CD4-positive, alpha-beta T cell (primary cell): ENCODE results near the gene SUGP1. TPM values are rescaled to one million over a fixed set of nuclear protein-coding genes. Genes with fewer than 3 reads are reported as not detected.

ENCODE experiments used
- ATAC-seq: fragments of 200-7000 bp; cut with Tn5 transposase; one replicate; pipeline ENCODE4 v1.10.0; 2022; ENCODE audit warnings: mild to moderate bottlenecking; ENCODE audit not compliant: poor library complexity
- CTCF ChIA-PET: fragments of 350-600 bp; sonication (Branson Sonifier 250); formaldehyde crosslinking; loops from one replicate; lab custom pipeline; 2021; ENCODE audit warnings: antibody characterized with exemption, inconsistent platforms; lab: Charles Lee
- POLR2A ChIA-PET: fragments of 350-600 bp; sonication (Branson Sonifier 250); formaldehyde crosslinking; loops from one replicate; lab custom pipeline; 2021; ENCODE audit warnings: antibody characterized with exemption, inconsistent platforms; lab: Charles Lee
- DNase-seq, 14 experiments: peaks; one replicate each; pipeline ENCODE4 v3.0.0-alpha.2; 2013 to 2020; ENCODE audit warnings: mixed read lengths in 2 of 14
- H3K27ac ChIP-seq, 2 donors: one replicate each; pipeline versions ENCODE4 v1.5.1 to v1.7.0; 2013; ENCODE audit warnings: low read length in 2 of 2, low read depth in 1 of 2, mild to moderate bottlenecking in 1 of 2
- H3K27me3 ChIP-seq, 2 experiments: 1 replicate in 1 of 2; 2 replicates in 1 of 2; pipeline versions ENCODE4 v1.6.1 to v1.7.0; 2013; ENCODE audit warnings: low read length in 2 of 2, control low read depth in 1 of 2, mild to moderate bottlenecking in 1 of 2, moderate library complexity in 1 of 2; ENCODE audit not compliant: insufficient read depth in 2 of 2, control insufficient read depth in 1 of 2
- H3K36me3 ChIP-seq: one replicate; pipeline ENCODE4 v1.6.1; 2013; ENCODE audit warnings: low read length, control low read depth; ENCODE audit not compliant: insufficient read depth
- H3K4me1 ChIP-seq: one replicate; pipeline ENCODE4 v1.6.1; 2013; ENCODE audit warnings: low read length, control low read depth; ENCODE audit not compliant: insufficient read depth
- H3K4me3 ChIP-seq: one replicate; pipeline ENCODE4 v1.5.1; 2013; ENCODE audit warnings: mild to moderate bottlenecking, low read length, moderate library complexity
- H3K9me3 ChIP-seq, 2 experiments: 1 replicate in 1 of 2; 2 replicates in 1 of 2; pipeline versions ENCODE4 v1.6.1 to v1.7.0; 2013; ENCODE audit warnings: low read length in 2 of 2, mild to moderate bottlenecking in 2 of 2, control low read depth in 1 of 2, moderate library complexity in 1 of 2; ENCODE audit not compliant: control insufficient read depth in 1 of 2, insufficient read depth in 1 of 2
- H3K27ac Mint-ChIP-seq: one replicate; pipeline ENCODE4 v1.8.0; 2020; ENCODE audit warnings: mixed read lengths
- H3K27me3 Mint-ChIP-seq: one replicate; pipeline ENCODE4 v1.8.0; 2021; ENCODE audit warnings: mixed read lengths
- H3K36me3 Mint-ChIP-seq: one replicate; pipeline ENCODE4 v1.8.0; 2021; ENCODE audit warnings: low read depth, mixed read lengths
- H3K4me1 Mint-ChIP-seq: one replicate; pipeline ENCODE4 v1.8.0; 2021; ENCODE audit warnings: low read depth, mixed read lengths
- H3K4me3 Mint-ChIP-seq: one replicate; pipeline ENCODE4 v1.8.0; 2020; ENCODE audit warnings: mild to moderate bottlenecking, mixed read lengths
- H3K9me3 Mint-ChIP-seq: one replicate; pipeline ENCODE4 v1.8.0; 2020; ENCODE audit warnings: mixed read lengths
- CTCF ChIP-seq: fragments of 200-600 bp; IDR thresholded peaks from one replicate; pipeline ENCODE4 v1.8.0; 2022; ENCODE audit warnings: antibody characterized with exemption, mild to moderate bottlenecking
- intact Hi-C, 2 experiments: fragments of 100-400 bp; cut with DNase I in 1 of 2; cut with micrococcal nuclease in 1 of 2; formaldehyde crosslinking; loops; one replicate each; pipeline versions ENCODE4 v1.15.1 to v1.9.0; 2023 to 2025; cut with DNase I, micrococcal nuclease
- total RNA-seq, 174 experiments: library from RNA in 2 of 174; stranded (reverse) in 2 of 174; gene quantifications; one replicate each; pipeline ENCODE4 v1.2.3 and lab custom pipeline; 2021 to 2026

SUGP1 gene
- total RNA-seq, 2 experiments from 2014 or later, result 49.7 to 56.0 TPM

GRCh38 chr19:19305696-19306095, 14.6 kb downstream of the SUGP1 start:
- H3K36me3 ChIP-seq, result peaks cover 93% of the 10 kb centered on the region
- no peaks in the 10 kb centered on the region for H3K9me3 Mint-ChIP-seq
- H3K27ac Mint-ChIP-seq, result no peak overlapping the region
- intact Hi-C loops, result no loop called here
- no peak overlapping the region for H3K4me3 ChIP-seq
- H3K9me3 ChIP-seq, result no peaks in the 10 kb centered on the region
- peaks cover 76% of the 10 kb centered on the region for H3K36me3 Mint-ChIP-seq
- ChIA-PET CTCF (no interaction called here), POLR2A (interaction anchor here (0.6 kb wide), 1 partner anchor 598 kb away, joined by 3 read pairs; no protein-coding TSS in a partner anchor)
- no peak for TF ChIP-seq CTCF
- H3K27me3 Mint-ChIP-seq, result no peaks in the 10 kb centered on the region
- H3K4me1 Mint-ChIP-seq, result no peaks in the 10 kb centered on the region
- no peaks in the 10 kb centered on the region for H3K4me1 ChIP-seq
- no peak overlapping the region for H3K27ac ChIP-seq
- no peak for DNase-seq
- no peaks in the 10 kb centered on the region for H3K27me3 ChIP-seq
- H3K4me3 Mint-ChIP-seq, result no peak overlapping the region
- no peak for ATAC-seq

GRCh38 chr19:19305066-19305465, 15.2 kb downstream of the SUGP1 start:
- intact Hi-C loops, result no loop called here
- H3K27ac Mint-ChIP-seq, result no peak overlapping the region
- ATAC-seq, result no peak
- no peaks in the 10 kb centered on the region for H3K27me3 Mint-ChIP-seq
- H3K27ac ChIP-seq, result no peak overlapping the region
- peaks cover 70% of the 10 kb centered on the region for H3K36me3 Mint-ChIP-seq
- H3K4me1 ChIP-seq, result no peaks in the 10 kb centered on the region
- H3K9me3 ChIP-seq, result no peaks in the 10 kb centered on the region
- no peak overlapping the region for H3K4me3 ChIP-seq
- peaks cover 91% of the 10 kb centered on the region for H3K36me3 ChIP-seq
- POLR2A ChIA-PET, result no interaction called here
- no peak for DNase-seq
- no peak for TF ChIP-seq CTCF
- no peaks in the 10 kb centered on the region for H3K27me3 ChIP-seq
- CTCF ChIA-PET, result no interaction called here
- H3K9me3 Mint-ChIP-seq, result no peaks in the 10 kb centered on the region
- no peaks in the 10 kb centered on the region for H3K4me1 Mint-ChIP-seq
- no peak overlapping the region for H3K4me3 Mint-ChIP-seq

GRCh38 chr19:19304186-19304965, 15.9 kb downstream of the SUGP1 start:
- intact Hi-C loops, result no loop called here
- no peaks in the 10 kb centered on the region for H3K9me3 ChIP-seq
- Mint-ChIP-seq H3K4me1 (no peaks in the 10 kb centered on the region), H3K27me3 (no peaks in the 10 kb centered on the region), H3K27ac (no peak overlapping the region), H3K36me3 (peaks cover 65% of the 10 kb centered on the region), H3K9me3 (no peaks in the 10 kb centered on the region), H3K4me3 (no peak overlapping the region)
- POLR2A ChIA-PET, result no interaction called here
- H3K27me3 ChIP-seq, result no peaks in the 10 kb centered on the region
- no peaks in the 10 kb centered on the region for H3K4me1 ChIP-seq
- CTCF ChIA-PET, result no interaction called here
- H3K4me3 ChIP-seq, result no peak overlapping the region
- peaks cover 88% of the 10 kb centered on the region for H3K36me3 ChIP-seq
- no peak for TF ChIP-seq CTCF
- H3K27ac ChIP-seq, result no peak overlapping the region
- ATAC-seq (no peak), DNase-seq (no peak)
